Measurements from ENCODE around the gene UGT1A6. TPM values are rescaled to one million over a fixed set of nuclear protein-coding genes. Genes with fewer than 3 reads are reported as not detected.
"Not testable (repeated sequence)": the region's sequence is repeated elsewhere in the genome, so short reads cannot be mapped to it uniquely, and the experiment has no call there.

UGT1A6 gene
- 0.88 and 2.2 TPM in 2 replicates for total RNA-seq

DNA sequence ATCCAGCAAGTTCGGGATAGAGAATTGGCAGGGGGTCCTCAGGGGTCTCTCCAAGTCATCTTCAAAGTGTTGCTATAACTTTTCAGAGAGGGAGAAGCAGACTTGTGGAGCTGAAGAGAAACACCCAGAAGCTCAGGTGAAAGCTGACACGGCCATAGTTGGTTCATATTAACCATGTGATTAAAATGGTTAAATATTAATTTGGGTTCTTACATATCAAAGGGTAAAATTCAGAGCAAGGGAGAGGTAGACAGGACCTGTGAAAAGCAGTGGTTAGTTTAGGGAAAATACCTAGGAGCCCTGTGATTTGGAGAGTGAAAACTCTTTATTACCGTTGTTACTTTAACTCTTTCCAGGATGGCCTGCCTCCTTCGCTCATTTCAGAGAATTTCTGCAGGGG is at the start of gene UGT1A6:
Gene UGT1A6 (plus strand): TSS at position 243 of the 400 bp plus-strand sequence. CDS start 115 bp downstream, at position 358.
- no peak for DNase-seq

DNA sequence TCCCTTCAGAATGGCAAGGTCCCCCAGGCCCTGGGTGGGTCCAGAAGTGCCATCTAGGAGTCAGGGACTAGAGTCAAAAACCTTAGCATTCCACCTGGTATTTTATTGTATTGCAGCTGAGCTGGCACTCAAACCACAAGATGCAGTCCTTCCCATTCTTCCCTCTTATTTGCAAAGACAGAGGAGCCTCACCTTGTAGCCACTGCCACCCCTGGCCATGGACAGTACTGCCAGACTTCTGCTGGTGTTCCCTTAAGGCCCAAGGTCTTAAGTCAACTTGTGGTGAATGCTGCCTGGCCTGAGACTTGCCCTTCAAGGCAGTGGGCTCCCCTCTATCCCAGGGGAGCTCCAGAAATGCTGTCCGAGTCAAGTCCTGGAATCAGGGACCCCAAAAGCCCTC is 49.6 kb upstream of the UGT1A6 start:
- peak; percentile 30 for DNase-seq

DNA sequence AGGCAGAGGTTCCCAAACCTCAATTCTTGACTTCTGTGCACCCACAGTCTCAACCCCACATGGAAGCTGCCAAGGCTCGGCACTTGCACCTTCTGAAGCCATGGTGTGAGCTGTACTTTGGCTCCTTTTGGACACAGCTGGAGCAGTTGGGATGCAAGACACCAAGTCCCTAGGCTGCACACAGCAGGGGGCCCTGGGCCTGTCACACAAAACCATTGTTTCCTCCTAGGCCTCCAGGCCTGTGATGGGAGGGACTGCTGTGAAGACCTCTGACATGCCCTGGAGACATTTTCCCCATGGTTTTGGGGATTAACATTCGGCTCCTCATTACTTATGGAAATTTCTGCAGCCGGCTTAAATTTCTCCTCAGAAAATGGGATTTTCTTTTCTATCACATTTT is 46.7 kb upstream of the UGT1A6 start:
- DNase-seq: not testable (repeated sequence)

DNA sequence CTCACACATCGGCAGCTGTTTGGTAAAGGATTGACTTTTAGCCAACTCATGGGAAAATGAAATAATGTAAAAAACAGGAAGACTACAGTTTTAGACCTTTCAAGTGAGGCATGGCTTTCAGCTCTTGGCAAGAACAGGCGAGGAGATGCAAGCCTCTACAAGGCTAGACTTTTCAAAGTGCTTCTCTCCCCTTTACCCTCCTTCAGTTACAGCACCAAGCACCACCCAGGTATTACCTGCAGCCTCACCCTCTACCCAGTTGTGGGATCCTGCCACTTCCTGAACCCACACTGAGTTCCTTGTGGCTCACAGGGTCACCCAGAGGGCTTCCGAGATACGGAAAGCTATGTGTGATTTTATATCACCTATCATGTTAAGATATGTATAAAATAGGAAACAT is 41.7 kb upstream of the UGT1A6 start:
- DNase-seq: no peak

DNA sequence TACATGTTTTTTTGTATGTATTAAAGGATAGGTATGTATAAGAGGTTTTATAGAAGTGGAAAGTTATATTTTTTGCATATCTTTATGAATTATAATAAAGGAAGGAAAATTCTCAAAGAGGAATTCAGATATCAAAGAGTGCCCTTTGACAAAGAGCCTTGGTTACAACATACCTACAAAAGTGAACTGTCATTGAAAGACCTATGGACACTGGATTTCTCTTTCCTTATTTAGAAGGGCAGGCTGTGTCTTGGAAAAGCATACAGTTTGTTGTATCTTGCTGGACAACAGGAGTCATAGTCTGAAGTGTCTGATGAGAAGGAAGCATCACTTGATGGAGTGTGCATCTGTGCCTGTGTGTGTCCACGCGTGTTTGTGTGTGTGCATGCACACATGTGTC is 41.3 kb upstream of the UGT1A6 start:
- no peak for DNase-seq

DNA sequence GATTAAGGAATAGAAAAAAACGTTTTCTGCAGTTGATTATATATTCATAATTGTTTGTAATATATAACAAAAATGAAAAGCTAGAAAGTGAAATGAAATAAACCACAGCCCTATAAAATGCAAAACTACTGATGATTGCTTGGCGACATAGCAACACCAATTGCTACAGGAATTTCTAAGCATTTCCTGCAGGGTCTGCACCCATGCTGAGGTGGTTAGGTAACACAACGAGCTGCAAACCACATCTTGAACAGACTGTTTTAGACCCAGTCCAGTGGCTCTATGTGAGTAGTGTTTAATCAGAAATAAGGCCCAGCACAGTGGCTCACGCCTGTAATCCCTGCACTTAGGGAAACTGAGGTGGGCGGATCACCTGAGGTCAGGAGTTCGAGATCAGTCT is 38.2 kb upstream of the UGT1A6 start:
- DNase-seq: no peak

DNA sequence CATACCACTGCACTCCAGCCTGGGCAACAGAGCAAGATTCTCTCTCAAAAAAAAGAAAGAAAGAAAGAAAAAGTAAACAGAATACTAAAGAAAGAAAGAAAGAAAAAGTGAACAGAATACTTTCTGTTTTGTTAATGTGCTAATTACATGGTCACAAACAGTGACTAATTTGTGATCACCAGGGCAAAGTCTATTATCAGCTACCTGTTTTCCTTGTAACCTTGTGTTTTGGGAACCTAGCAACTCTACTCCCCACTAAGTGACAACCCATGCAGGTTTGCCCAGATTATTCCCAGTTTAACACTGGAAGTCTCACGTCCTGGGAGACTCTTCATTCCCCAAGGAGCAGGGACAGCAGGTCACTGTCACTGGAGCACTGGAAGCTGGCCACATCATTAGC is 37.6 kb upstream of the UGT1A6 start:
- DNase-seq: no peak

DNA sequence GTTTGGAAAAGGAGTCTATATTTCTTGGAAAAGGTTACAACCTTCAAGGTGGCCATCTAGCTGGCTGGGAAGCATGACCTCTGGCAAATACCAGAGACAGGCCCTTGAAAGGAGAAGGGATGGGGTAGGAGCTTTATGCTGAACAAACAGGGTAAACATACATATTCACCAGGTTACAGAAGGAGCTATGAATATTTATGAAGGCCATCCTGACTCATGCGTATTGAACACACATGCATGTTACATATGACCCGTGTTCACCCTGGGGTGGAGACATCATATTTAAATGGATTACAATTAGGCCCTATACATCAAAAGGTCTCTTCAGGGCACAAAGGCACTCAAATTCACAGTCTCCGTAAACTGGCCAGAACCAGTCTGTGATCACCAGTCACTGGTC is 36.7 kb upstream of the UGT1A6 start:
- DNase-seq: not testable (repeated sequence)

DNA sequence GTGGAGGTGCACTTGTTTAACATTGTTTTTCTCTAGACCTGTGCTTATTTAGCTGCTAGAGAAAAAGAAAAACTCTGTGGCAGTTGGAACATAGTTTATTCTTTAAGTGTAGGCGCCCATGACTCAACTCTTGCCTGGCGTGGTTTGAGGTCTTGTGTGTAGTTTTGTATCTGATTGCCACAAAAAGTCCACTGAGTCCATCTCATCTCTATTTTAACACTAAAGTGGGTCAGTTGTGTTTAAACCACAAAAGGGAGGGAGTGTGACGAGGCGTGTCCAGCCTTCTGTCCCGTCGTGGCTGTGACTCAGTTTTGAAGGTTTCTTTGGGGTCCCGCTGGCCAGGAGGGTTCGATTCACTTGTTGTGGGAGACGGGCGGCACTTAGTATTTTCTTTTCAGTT is 36.2 kb upstream of the UGT1A6 start:
- no peak for DNase-seq

DNA sequence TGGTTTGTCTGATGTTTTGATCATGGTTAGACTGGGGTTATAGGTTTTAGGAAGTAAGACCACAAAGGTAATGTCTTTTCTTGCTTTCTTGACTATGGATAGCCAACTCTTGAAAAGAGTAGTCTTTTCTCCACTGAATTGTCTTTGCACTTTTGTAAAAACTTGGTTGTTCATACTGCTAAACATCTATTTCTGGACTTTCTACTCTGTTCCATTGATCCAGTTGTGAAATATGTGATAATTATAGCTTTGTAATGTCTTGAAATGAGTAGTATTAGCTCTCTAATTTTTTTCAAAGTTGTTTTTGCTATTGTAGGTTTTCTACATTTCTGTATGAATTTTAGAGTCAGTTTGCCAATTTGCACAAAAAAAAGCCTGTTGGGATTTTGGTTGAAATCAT is 34.1 kb upstream of the UGT1A6 start:
- DNase-seq: no peak

DNA sequence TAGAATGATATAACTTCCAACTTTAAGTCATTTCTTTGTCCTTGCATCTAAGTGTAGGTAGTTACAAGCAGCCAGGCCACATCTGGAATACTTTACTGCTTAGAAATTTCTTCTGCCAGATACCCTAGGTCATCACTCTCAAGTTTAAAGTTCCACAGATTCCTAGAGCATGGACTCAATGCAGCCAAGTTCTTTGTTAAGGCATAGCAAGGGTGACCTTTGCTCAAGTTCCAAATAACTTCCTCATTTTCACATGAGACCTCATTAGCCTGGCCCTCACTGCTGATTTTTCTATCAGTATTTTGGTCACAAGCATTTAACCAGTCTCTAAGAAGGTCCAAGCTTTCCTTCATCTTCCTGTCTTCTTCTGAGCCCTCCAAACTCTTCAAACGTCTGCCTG is 28.8 kb upstream of the UGT1A6 start:
- no peak for DNase-seq

DNA sequence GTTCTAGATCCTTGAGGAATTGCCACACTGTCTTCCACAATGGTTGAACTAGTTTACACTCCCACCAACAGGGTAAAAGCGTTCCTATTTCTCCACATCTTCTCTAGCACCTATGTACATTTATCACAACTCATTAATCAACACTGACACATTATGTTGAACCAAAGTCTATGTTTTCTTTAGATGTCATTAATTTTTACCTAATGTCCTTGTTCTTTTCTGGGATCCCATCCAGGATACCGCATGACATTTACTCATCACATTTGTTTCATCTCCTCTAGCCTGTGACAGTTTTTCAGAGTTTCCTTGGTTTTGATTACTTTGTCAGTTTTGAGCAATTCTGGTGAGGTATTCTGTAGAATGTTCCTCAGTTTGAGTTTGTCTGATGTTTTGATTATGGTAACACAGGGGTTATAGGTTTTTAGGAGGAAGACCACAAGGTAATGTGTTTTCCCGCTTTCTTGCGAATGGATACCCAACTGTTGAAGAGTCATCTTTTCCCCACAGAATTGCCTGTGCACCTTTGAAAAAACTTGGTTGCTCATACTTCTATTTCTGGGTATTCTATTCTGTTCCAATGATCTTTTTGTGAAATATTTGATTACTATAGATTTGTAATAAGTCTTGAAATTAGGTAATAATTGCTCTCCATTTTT is 24.0 kb upstream of the UGT1A6 start:
- no peak for DNase-seq

DNA sequence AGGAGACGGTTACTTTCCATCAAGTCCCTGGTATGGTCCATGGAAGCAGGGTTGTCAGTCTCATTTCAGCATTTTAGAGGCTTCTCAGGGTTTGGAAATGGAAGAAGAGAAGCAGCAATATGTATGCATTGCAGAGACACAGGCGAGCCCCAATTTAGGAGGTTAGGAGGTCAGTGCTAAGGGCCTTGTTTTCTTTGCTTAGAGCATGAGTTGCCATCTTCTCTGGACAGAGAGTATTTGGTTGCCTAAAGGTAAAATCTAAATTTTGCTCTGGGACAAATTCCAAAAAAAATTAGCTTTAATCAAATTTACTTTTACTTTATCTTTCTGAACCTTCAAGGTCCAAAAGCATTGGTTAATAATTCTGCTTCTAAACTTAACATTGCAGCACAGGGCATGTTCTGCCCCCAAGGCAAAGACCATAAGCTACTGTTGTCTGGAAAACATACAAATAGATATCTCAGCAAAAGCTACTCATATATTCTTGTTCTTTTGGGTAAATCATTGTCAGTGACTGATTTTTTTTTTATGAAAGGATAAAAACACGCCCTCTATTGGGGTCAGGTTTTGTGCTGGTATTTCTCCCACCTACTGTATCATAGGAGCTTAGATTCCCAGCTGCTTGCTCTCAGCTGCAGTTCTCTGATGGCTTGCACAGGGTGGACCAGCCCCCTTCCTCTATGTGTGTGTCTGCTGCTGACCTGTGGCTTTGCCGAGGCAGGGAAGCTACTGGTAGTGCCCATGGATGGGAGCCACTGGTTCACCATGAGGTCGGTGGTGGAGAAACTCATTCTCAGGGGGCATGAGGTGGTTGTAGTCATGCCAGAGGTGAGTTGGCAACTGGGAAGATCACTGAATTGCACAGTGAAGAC is 21.2 kb upstream of the UGT1A6 start, which contains the start of gene UGT1A9:
Gene UGT1A9 (plus strand): TSS at position 609 of the 872 bp plus-strand sequence. CDS start 37 bp downstream, at position 646.
- DNase-seq: no peak

DNA sequence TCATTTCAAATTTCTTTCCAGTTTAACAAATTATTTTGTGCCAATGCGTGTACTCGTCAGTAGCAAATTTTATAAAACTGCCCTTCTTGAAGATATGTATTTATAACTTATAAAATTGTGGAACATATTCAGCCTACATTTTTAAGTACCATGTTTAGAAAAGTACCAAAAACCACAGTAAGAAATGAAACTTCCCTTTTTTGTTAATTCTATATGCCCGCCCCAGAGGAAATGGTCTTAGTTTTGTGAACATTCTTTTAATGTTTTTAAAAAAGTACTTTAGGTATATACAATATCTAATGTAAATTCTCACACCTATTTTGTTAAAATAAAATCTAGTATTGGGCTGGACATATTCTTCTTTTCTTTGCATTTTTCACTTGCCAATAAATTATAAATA is 19.8 kb upstream of the UGT1A6 start:
- DNase-seq: no peak

DNA sequence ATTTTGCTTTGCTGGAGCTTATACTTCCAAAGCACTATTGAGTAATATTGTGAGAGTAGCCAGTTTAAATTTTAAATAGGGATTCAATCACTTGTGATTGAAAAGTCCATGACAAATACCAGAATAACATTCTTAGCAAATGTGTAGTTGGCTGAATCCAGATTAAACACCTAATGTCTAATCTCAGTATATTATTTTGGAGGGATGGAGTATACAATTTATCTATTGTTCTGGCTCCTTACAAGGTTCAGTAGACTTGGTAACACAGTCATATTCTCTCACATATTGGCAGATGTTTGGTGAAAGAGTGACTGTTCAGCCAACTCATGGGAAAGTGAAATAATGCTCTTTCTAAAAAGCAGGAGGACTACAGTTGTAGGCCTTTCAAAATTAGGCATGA is 18.8 kb upstream of the UGT1A6 start:
- DNase-seq: no peak

DNA sequence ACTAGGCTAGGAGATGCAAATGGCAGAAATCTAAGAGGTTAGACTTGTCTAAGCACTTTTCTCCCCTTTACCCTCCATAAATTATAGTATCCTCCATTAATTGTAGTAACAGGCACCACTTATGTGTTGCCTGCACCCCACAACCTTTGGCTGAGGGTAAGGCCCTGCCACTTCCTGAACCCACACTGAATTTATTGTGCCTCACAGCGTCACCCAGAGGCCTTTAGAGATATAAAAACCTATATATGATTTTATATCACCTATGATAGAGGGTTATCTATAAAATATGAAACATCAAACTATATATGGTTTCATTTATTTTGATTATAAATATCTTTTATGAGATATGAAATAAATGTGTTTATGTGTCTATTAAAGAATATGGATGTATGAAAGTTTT is 18.4 kb upstream of the UGT1A6 start:
- no peak for DNase-seq

DNA sequence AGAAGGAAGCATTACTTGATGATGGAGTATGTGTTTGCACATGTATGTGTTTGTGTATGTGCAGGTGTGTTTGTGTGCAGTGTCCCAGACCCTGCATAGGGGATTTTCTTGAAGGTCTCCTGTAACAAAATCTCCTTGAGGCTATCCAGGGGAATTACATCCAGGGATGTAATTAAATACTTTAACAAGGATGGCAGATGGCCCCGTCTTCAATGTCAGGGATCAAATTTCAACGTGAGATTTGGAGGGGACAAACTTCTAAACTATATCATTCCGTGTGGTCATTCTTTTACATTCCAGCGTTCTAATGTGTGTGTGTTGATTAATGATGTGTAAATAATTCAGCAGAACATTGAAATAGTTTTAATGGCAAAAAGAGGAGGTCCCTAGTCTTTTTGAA is 17.7 kb upstream of the UGT1A6 start:
- no peak for DNase-seq

DNA sequence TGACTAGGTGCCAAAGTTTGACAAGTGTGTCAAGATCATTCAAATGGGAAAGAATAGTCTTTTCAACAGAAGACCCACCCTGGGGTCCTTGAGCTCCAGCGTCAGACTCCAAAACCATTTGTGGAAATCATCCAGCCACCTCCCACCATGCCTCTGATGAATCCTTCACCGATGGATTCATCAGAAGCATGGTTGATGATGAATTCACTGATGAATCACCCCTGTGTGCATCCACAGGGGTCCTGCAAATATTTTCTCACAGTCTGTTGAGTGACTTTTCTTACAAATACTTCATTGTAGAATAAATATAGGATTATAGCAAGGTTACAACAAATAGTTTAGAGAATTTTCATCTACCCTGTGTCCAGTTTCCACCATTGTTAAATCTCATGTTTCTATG is 16.6 kb upstream of the UGT1A6 start:
- no peak for DNase-seq

DNA sequence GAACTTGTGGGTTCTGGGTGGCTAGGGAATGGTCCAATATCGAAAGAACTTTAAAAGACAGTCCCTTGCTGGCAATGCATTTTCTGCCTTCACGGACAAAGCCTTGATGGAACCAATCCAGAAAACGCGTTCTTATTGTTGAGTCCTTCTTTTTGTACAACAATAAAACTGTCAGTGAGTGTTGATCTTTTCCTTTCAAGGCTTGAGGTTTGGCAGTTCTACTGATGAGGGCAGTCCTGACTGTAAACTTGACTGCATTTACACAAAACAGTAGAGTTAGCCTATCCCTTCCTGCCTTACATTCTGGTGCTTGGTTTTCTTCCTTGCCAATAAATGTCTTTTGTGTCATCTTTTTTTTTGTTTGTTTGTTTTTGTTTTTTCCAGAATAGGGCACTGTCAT is 13.5 kb upstream of the UGT1A6 start:
- no peak for DNase-seq

DNA sequence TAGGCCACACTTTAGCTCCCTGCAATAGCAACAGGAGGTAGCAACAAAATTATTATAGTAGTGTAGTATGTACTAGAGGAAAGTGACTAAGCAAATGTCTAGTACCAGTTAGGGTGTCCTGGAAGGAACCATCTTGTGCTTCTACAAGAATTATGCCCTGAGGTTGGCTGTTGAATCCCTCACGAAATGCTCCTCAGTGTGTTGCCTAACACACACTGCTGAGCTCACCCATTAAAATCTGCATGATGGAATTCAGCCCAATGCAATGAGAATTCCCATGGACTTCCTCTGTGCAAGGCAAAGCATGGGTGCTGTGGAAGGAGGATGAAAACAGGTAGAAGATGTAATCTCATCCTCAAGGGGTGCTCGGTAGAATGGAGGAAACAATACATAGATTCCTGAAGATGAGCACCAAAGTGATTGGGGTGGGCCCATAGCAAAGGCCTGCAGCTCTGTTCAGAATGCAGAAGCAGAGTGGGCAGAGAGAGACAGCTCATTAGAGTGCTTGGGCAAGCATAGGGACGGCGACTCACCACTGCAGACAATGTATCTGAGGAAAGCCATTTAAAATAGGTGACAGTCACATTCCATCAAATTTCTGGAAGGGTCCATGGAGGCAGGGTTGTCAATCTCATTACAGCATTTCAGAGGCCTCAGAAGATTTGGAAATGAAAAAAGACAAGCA is 12.2 kb upstream of the UGT1A6 start:
- DNase-seq: no peak

DNA sequence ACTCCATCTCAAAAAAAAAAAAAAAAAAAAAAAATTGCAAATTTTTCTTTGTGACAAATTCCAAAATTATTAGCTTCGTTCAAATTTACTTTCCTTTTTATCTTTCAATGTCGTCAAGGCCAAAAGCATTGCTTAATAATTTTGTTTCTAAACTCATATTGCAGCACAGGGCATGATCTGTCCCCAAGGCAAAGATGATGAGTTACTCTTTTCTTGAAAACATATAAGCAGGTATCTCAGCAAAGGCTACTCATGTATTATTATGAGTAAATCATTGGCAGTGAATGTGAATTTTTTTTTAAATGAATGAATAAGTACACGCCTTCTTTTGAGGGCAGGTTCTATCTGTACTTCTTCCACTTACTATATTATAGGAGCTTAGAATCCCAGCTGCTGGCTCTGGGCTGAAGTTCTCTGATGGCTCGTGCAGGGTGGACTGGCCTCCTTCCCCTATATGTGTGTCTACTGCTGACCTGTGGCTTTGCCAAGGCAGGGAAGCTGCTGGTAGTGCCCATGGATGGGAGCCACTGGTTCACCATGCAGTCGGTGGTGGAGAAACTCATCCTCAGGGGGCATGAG is 11.1 kb upstream of the UGT1A6 start, which contains the start of gene UGT1A7:
Gene UGT1A7 (plus strand): TSS at position 381 of the 579 bp plus-strand sequence. CDS start 37 bp downstream, at position 418.
- no peak for DNase-seq

DNA sequence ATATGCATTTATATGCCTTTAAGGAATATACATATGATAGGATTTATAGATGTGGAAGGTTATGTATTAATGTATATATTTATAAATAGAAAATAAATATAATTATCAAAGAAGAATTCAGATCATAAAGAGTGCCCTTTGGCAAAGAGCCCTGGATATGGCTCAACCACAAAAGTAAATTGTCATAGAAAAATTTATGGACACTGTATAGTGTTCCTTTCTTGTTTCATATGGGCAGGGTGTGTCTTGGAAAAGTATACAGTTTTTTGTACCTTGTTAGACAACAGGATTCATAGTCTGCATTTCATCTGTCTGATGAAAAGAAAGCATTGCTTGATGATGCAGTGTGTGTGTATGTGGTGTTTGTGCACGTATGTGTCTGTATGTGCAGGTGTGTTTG is 8.1 kb upstream of the UGT1A6 start:
- DNase-seq: no peak

DNA sequence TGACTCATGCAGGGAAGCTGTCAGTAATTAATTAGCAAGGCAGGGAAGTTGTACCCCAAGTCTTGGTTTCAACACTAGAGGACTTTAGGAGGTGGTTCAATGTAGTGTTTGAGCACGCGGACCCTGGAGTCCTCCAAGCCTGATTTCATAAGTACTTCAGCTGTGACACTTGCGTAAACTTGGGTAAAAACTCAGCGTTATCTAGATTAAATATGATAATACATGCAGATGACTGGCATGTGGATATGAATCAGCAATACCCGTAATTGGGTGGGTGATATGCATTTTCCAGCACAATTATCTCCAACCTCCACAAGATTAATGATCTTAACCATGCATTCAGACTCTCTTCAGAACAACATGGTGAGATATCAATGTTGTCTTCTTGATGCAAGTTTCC is 5.8 kb upstream of the UGT1A6 start:
- no peak for DNase-seq

All from dermis blood vessel endothelial cell (primary cell).